ENCODE data around the gene NHERF2. TPM values are rescaled to one million over a fixed set of nuclear protein-coding genes. Genes with fewer than 3 reads are reported as not detected.

Gene NHERF2
- total RNA-seq, 2 donors from 2014 or later, result 20.1 to 25.5 TPM

DNA sequence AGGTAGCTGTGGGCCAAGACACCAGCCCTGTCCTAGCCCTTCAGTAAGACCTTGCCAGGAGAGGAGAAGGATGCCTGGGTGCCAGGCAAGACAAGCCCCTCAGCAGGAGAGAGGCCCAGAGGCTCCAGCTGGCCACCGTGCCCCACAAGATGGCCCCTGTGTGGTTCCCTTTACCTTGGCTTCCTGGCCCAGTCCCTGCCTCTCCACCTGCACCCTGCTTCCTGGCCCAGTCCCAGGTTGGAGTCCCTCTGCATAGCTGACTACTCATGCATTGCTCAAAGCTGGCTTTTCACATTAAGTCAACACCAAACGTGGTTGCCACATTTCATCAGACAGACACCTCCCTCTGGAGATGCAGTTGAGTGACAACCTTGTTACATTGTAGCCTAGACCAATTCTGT lies 33.0 kb upstream of the NHERF2 start:
- TF ChIP-seq, protein P1, sequence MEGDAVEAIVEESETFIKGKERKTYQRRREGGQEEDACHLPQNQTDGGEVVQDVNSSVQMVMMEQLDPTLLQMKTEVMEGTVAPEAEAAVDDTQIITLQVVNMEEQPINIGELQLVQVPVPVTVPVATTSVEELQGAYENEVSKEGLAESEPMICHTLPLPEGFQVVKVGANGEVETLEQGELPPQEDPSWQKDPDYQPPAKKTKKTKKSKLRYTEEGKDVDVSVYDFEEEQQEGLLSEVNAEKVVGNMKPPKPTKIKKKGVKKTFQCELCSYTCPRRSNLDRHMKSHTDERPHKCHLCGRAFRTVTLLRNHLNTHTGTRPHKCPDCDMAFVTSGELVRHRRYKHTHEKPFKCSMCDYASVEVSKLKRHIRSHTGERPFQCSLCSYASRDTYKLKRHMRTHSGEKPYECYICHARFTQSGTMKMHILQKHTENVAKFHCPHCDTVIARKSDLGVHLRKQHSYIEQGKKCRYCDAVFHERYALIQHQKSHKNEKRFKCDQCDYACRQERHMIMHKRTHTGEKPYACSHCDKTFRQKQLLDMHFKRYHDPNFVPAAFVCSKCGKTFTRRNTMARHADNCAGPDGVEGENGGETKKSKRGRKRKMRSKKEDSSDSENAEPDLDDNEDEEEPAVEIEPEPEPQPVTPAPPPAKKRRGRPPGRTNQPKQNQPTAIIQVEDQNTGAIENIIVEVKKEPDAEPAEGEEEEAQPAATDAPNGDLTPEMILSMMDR (conservative IDR thresholded peaks at IDR 0.05), result no peak
- H3K27me3 Mint-ChIP-seq (ENCODE audit: insufficient read depth), result peaks cover 34% of the 10 kb centered on the region
- no peaks in the 10 kb centered on the region for H3K9me3 Mint-ChIP-seq
- H3K4me3 Mint-ChIP-seq, result no peak overlapping the region
- no peak for DNase-seq
- Histone ChIP-seq H3K36me3 (ENCODE audit: control insufficient read depth, insufficient read depth, low read length) (peaks cover 7% of the 10 kb centered on the region), H3K9ac (ENCODE audit: extremely low read depth, low read length, poor library complexity, severe bottlenecking) (no peak overlapping the region), H3K4me1 (ENCODE audit: control insufficient read depth, insufficient read depth, low read length) (peaks cover 3% of the 10 kb centered on the region), H3K27me3 (ENCODE audit: control insufficient read depth, insufficient read depth, low read length, poor library complexity, severe bottlenecking) (peaks cover 25% of the 10 kb centered on the region), H3K27ac (ENCODE audit: low read depth, low read length) (no peak overlapping the region), H3K9me3 (ENCODE audit: control insufficient read depth, low read length) (no peaks in the 10 kb centered on the region), H3K4me3 (ENCODE audit: low read length) (no peak overlapping the region)
- no peak overlapping the region for H3K27ac Mint-ChIP-seq
- peaks cover 13% of the 10 kb centered on the region for H3K36me3 Mint-ChIP-seq (ENCODE audit: low read depth)
- H3K4me1 Mint-ChIP-seq, result peaks cover 1% of the 10 kb centered on the region
- WGBS, 2 experiments (ENCODE audit: insufficient coverage in 1 of 2, insufficient read length in 1 of 2), result 79 to 80% methylated on average over 2 of the region's 2 CpGs

DNA sequence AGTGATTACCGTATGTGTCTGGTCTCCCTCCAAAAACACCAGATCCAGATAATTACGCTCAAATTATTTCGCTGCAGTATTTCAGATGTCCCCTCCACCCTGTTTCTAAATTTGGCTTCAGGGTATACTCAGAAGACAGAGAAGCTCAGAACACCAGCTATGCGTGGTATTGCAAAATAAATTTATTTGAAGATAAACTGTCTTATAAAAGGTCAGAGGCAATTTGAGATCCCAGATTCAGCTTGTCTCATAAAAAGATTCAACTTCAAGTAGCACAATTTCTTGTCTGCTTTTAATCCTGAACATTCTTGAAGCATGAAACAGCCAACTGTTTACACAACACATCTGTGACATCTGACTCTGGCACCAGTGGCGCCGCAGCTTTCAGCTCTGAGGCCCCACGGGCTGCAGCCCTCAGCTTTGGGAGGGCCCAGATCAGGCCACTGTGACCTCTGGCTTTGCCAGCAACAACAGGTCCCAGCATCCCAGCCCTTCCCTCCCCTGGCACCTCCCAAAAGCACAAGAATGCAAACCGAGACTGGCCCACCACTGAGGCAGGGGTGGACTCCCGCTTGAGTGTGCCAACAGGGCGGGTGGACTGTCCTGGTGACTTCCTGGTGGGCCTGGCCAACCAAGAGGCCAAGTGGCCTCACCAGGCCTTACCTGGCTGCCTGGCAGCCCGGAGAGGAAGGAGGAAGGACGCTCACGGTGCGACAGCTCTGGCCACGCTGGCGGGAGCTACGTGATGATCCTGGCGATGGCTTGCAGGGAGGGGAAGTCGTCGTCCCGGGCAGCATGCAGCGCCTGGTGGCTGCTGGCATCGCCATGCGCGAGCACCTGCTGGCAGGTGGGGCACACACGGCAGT lies 29.0 kb upstream of the NHERF2 start:
- H3K27ac ChIP-seq (ENCODE audit: low read depth, low read length), result no peak overlapping the region
- no peaks in the 10 kb centered on the region for H3K9me3 ChIP-seq (ENCODE audit: control insufficient read depth, low read length)
- no peak overlapping the region for H3K4me3 Mint-ChIP-seq
- peaks cover 30% of the 10 kb centered on the region for H3K36me3 Mint-ChIP-seq (ENCODE audit: low read depth)
- no peak overlapping the region for H3K4me3 ChIP-seq (ENCODE audit: low read length)
- DNase-seq, result no peak
- no peaks in the 10 kb centered on the region for H3K9me3 Mint-ChIP-seq
- no peaks in the 10 kb centered on the region for H3K27me3 ChIP-seq (ENCODE audit: control insufficient read depth, insufficient read depth, low read length, poor library complexity, severe bottlenecking)
- no peaks in the 10 kb centered on the region for H3K4me1 Mint-ChIP-seq
- peaks cover 8% of the 10 kb centered on the region for H3K27me3 Mint-ChIP-seq (ENCODE audit: insufficient read depth)
- H3K9ac ChIP-seq (ENCODE audit: extremely low read depth, low read length, poor library complexity, severe bottlenecking), result no peak overlapping the region
- no peaks in the 10 kb centered on the region for H3K4me1 ChIP-seq (ENCODE audit: control insufficient read depth, insufficient read depth, low read length)
- peaks cover 27% of the 10 kb centered on the region for H3K36me3 ChIP-seq (ENCODE audit: control insufficient read depth, insufficient read depth, low read length)
- TF ChIP-seq, protein P1 (conservative IDR thresholded peaks at IDR 0.05), result no peak
- H3K27ac Mint-ChIP-seq, result no peak overlapping the region
- WGBS, 2 experiments (ENCODE audit: insufficient coverage in 1 of 2, insufficient read length in 1 of 2), result 95 to 98% methylated on average over 19 to 26 of the region's 26 CpGs

DNA sequence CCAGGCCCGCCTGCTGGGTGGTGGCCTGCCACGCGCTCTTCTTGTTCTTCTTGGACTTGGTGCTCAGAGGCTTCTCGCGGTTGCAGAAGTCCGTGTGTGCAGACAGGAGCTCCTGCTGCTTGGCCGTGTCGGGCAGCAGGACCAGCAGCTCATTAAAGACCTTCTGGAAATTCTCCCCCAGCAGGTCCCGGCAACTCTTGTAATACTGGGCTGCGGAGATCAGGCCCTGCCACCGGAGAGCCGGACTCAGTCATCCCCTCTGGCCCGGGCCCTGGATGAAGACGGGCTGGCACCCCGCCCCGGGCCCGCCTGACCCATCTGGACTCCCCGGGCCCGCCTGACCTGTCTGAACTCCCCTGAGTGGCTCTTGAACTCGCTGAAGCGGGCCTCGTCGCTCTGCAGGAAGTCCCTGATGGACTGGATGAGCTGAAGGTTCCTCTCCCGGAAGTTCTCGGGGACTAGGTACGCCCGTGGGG lies 28.3 kb upstream of the NHERF2 start:
- Histone ChIP-seq H3K9me3 (ENCODE audit: control insufficient read depth, low read length) (no peaks in the 10 kb centered on the region), H3K4me1 (ENCODE audit: control insufficient read depth, insufficient read depth, low read length) (no peaks in the 10 kb centered on the region), H3K4me3 (ENCODE audit: low read length) (no peak overlapping the region), H3K36me3 (ENCODE audit: control insufficient read depth, insufficient read depth, low read length) (peaks cover 34% of the 10 kb centered on the region), H3K9ac (ENCODE audit: extremely low read depth, low read length, poor library complexity, severe bottlenecking) (no peak overlapping the region), H3K27ac (ENCODE audit: low read depth, low read length) (no peak overlapping the region), H3K27me3 (ENCODE audit: control insufficient read depth, insufficient read depth, low read length, poor library complexity, severe bottlenecking) (no peaks in the 10 kb centered on the region)
- H3K36me3 Mint-ChIP-seq (ENCODE audit: low read depth), result peaks cover 30% of the 10 kb centered on the region
- H3K27me3 Mint-ChIP-seq (ENCODE audit: insufficient read depth), result peaks cover 4% of the 10 kb centered on the region
- H3K9me3 Mint-ChIP-seq, result no peaks in the 10 kb centered on the region
- H3K27ac Mint-ChIP-seq, result no peak overlapping the region
- H3K4me1 Mint-ChIP-seq, result no peaks in the 10 kb centered on the region
- H3K4me3 Mint-ChIP-seq, result no peak overlapping the region
- no peak for DNase-seq
- 96 to 98% methylated on average over 20 to 27 of the region's 27 CpGs for WGBS, 2 experiments (ENCODE audit: insufficient coverage in 1 of 2, insufficient read length in 1 of 2)
- TF ChIP-seq, protein P1 (conservative IDR thresholded peaks at IDR 0.05), result no peak

Data from endodermal cell (in vitro differentiated cells).